IMR-90 (cell line): Measurements from ENCODE around the gene FER.

Experiments
- CEBPB ChIP-seq: IDR thresholded peaks from 2 replicates; pipeline ENCODE4 v1.6.1; 2012; ENCODE audit warnings: low read depth, low read length, improper control_type of control experiment
- CHD1 ChIP-seq: IDR thresholded peaks from 2 replicates; pipeline ENCODE4 v1.6.1; 2012; ENCODE audit warnings: low read depth, low read length, improper control_type of control experiment
- FOS ChIP-seq: fragments of 150-350 bp; IDR thresholded peaks from 2 replicates; pipeline ENCODE4 v1.6.1; 2016; ENCODE audit warnings: low read depth, low read length
- MAFK ChIP-seq: IDR thresholded peaks from 2 replicates; pipeline ENCODE4 v1.6.1; 2012; ENCODE audit warnings: low read depth, low read length, improper control_type of control experiment
- POLR2A ChIP-seq: IDR thresholded peaks from 2 replicates; pipeline ENCODE4 v1.6.1; 2012; ENCODE audit warnings: mild to moderate bottlenecking, low read depth, low read length
- RAD21 ChIP-seq: IDR thresholded peaks from 2 replicates; pipeline ENCODE4 v1.6.1; 2012; ENCODE audit warnings: low read length, improper control_type of control experiment
- RCOR1 ChIP-seq: IDR thresholded peaks from 2 replicates; pipeline ENCODE4 v1.6.1; 2012; ENCODE audit warnings: mild to moderate bottlenecking, low read length, improper control_type of control experiment; ENCODE audit not compliant: insufficient replicate concordance
- SMC3 ChIP-seq: fragments of 150-350 bp; IDR thresholded peaks from 2 replicates; pipeline ENCODE4 v1.6.1; 2016; ENCODE audit warnings: low read depth, mild to moderate bottlenecking, antibody characterized with exemption, low read length, moderate library complexity
- TF ChIP-seq, protein P1 (sequence below): conservative IDR thresholded peaks from 2 replicates; pipeline ENCODE4 v1.5.1; 2012; ENCODE audit warnings: mild to moderate bottlenecking, low read depth, low read length, improper control_type of control experiment
- TF ChIP-seq, protein P2 (sequence below): fragments of 150-350 bp; IDR thresholded peaks from 2 replicates; pipeline ENCODE4 v1.6.1; 2017; ENCODE audit warnings: mild to moderate bottlenecking, antibody characterized with exemption, low read length, low read depth

DNA sequence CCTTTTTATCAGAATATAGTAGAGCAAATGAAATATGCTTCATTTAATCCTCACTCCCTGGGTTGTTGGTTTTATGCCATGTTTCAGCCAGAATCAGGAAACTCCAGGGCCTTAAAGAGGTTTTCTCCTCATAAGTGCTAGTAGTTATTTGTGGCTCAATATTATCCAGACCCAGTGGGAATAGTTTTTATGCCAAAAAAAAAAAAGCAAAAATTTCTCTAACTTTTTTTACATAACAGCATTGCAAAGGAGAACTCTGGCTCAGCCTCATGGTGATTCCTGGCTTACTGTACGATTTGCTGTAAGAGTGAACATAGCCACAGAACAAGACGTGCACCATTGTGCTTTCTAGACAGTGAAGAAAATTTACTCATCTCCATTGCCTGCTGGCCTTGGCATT lies 429.5 kb downstream of the FER start:
- TF ChIP-seq, protein P1, sequence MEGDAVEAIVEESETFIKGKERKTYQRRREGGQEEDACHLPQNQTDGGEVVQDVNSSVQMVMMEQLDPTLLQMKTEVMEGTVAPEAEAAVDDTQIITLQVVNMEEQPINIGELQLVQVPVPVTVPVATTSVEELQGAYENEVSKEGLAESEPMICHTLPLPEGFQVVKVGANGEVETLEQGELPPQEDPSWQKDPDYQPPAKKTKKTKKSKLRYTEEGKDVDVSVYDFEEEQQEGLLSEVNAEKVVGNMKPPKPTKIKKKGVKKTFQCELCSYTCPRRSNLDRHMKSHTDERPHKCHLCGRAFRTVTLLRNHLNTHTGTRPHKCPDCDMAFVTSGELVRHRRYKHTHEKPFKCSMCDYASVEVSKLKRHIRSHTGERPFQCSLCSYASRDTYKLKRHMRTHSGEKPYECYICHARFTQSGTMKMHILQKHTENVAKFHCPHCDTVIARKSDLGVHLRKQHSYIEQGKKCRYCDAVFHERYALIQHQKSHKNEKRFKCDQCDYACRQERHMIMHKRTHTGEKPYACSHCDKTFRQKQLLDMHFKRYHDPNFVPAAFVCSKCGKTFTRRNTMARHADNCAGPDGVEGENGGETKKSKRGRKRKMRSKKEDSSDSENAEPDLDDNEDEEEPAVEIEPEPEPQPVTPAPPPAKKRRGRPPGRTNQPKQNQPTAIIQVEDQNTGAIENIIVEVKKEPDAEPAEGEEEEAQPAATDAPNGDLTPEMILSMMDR = no peak
- no peak for TF ChIP-seq POLR2A
- TF ChIP-seq CEBPB = no peak
- TF ChIP-seq FOS = no peak
- no peak for TF ChIP-seq CHD1
- TF ChIP-seq, protein P2, sequence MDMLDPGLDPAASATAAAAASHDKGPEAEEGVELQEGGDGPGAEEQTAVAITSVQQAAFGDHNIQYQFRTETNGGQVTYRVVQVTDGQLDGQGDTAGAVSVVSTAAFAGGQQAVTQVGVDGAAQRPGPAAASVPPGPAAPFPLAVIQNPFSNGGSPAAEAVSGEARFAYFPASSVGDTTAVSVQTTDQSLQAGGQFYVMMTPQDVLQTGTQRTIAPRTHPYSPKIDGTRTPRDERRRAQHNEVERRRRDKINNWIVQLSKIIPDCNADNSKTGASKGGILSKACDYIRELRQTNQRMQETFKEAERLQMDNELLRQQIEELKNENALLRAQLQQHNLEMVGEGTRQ = no peak
- no peak for TF ChIP-seq RCOR1
- no peak for TF ChIP-seq SMC3
- TF ChIP-seq RAD21 = no peak
- no peak for TF ChIP-seq MAFK
